HG02763 (cell line): ENCODE results near the gene ZNF19.

Experiments used
- ATAC-seq: cut with Tn5 transposase; IDR thresholded peaks from one replicate; pipeline ENCODE4 v1.9.1; 2021; ENCODE audit warnings: mild to moderate bottlenecking, moderate library complexity; ENCODE audit not compliant: unreplicated experiment

ZNF19 gene

DNA sequence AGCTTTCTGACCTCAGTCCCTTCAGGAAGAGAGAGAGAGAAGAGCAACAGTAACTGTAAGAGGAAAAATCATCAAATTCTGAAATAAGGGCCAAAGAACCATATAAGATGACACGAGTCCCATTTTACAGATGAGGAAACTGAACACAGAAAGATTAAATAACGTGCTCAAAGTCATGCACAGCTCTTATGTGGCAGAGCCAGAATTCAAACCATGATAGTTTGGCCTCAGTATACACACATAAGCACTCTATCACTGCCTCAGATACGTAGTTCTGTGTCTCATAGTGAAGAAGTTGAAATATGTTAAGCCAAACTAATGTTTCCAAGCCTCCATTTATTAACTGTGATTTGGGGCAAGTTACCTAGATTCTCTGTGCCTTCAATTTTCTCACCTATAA, 1.9 kb upstream of the ZNF19 start:
- ATAC-seq: no peak

DNA sequence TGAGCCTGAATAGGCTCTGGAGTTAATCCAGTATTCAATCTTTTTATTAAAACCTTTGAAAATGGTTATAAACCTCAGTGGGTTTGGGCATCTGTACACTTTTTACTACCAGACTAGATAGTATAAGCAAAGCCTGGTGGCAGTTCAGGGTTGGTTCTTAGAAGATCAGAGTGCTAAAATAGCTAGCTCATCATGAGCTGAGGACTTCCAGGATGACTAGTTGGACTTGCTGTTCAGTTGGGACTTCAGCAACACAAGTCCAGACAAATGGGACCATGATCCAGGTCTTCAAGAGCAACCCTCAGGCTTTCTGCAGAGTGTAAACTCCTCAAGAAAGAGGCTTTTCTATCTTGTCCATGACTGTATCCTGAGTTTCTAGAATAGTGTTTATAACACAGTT, 1.2 kb upstream of the ZNF19 start:
- ATAC-seq: no peak

DNA sequence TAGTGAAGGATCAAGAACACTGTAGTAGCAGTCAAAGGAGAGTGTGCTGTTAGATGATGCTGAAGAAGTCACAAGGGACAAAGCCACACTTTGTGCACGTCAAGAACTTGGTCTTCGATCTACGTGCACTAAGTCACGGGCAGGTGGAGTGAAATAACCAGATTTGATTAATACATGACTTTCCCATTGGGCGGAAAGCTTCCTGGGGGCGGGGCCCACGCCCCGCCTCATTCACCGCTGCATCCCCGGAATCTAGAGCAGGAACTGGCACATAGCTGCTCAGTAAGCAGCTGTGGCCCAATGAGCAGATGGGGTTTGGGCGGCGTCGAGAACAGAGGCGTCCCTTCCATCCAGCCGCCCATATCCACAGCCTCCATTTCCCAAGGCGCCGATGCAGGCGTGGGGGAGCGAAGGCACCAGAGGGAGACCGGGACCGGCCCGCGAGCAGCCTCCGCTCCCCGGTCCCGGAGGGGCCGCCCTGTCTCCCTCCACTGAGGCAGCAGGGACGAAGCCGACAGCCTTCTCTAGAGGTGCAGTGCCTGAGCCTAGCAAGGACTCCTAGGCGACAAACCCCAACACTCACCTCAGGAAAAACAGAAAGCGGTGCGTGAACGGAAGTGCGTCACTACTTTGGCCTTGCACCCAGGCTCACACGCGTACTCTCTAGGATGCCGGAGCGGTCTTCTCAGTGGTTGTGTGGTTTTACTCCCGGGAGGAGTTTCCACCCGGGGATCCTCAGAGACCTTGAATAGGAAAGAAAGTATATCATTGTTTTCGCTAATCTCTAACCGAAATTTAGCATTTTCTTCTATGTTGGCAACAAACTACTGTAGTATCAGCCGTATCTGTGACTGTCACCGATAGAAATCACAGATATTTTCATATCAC, 4.9 kb downstream of the ZNF19 start:
- ATAC-seq: peak; percentile 87

DNA sequence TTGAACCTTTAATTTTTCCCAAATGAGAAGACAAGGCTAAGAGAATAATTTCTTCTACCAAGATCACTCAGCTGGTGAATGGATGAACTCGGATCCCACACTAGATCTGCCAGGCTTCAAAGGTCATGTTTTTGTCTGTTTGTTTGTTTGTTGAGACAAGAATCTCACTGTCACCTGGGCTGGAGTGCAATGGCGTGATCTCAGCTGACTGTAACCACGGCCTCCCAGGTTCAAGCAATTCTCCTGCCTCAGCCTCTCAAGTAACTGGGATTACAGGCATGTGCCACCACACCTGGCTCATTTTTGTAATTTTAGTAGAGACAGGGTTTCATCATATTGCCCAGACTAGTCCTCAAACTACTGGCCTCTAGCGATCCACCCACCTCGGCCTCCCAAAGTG, 6.6 kb downstream of the ZNF19 start:
- ATAC-seq: no peak

DNA sequence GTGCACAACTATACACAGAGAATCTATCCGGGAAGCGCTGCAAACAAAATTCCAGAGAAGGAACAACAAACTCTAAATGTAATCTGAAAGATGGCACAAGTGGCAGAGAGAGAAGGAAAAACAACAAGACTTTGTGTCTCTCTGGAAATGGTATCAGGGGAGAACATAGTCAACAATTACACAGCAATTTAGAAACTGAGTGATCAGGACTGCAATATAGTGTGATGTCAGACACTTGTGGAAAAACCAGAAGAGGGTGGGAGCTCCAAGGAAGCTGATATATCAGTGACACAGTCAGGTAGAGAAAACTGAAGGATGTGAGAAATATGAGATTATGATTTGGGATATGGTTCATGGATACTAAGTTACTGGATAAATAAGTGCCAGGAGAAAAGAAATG, 8.2 kb downstream of the ZNF19 start:
- ATAC-seq: no peak

DNA sequence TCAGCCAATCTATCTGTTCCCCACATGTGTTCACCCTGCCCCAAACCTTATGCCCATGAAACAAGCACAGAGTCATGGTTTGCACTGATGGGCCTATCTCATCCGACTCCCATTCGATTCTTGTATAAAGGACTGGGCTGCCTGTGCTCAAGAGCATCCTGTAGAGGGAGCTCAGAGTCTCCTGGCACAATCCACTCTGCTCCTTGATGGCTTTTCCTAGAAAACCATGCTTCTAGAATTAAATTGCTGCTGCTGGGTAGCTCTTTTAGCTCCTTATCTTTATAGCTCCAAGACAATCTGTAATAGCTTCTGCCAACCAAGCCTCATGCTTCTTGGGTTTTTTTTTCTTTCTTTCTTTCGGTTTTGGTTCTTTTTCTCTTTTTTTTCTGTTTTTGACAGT, 9.7 kb downstream of the ZNF19 start:
- ATAC-seq: no peak

DNA sequence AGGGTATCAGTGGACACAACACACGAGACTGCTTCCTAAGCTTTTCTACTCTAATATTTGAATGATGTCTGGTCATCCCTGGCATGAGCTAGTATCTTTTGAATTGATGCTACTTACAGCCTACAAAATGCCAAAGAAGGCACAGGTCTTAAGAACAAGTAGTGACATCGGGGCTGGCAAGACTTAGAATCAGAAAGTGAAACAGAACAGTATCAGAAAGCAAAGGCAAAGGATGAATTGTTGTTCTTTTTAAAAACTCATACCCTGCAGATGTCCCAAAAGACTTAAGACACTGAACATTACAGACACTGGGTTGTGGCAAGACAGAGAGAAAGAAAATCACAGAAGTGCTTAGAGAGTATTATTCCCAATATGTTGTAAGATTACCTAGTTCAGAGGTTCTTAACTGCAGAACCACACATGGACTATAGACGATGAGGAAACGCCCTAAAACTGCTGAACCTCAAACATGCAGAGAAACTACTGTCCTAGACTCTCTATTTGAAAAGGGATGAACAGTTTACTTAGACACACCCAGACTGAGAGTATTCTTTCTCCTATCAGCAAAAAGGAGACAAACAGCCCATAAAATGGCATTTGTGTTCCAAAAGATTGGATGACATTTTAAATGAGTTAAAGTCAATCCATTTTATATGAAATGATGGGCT, 12.5 kb downstream of the ZNF19 start:
- no peak for ATAC-seq

DNA sequence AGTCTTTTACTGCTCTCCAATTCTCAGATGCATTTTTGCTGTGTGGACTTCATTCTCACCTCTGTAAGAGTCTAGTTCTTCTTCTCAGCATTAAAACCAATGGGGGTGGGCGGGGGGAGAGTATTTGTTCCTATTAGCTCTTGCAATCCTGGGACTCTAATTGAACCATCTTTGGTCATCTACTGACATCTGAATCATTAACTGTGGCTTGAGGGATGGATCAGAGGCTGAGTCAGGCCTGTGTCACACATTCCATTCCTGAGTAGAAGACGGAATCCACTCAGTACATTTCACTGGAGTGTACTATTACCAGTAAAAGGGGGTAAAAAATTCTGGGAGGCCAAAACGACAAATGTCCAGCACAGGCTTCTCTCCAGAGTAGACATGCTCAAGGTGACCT, 14.3 kb downstream of the ZNF19 start:
- ATAC-seq: no peak

DNA sequence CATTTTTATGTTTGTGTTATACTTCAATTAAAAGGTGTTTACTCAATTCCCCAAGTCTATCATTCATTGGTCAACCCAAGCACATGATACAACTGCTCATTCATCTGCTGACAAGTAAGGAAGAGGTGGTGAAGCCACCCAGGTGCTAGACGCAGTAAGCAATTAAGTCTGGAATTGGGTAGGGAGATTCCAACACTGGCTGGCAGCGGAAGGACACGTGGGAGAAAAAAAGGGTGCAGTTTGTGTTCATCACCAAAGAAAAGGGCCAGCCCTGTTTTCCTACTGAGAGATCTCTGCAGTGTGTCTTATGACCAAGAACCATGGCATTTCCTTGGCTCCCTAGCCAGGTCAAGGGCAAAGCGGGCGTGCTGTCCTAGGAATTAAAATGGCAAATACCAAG, 15.2 kb downstream of the ZNF19 start:
- no peak for ATAC-seq

DNA sequence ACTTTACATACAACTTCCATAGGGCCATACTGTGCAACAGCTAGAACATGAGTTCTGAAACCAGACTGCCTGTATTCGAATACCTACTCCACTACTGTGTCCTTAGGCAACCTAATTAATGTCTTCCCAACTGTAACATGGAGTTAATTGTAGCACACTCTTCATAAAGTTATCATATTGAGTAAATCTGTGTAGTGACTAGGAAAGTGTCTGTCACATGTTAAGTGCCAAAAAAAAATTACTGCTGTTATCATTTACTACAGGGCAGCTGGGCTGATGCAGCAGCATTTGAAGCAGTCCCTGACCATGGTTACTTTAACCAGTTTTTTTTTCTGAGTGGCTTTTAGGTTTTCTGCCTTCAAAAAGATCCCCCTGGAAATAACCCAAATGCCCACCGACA, 16.2 kb downstream of the ZNF19 start:
- ATAC-seq: no peak

DNA sequence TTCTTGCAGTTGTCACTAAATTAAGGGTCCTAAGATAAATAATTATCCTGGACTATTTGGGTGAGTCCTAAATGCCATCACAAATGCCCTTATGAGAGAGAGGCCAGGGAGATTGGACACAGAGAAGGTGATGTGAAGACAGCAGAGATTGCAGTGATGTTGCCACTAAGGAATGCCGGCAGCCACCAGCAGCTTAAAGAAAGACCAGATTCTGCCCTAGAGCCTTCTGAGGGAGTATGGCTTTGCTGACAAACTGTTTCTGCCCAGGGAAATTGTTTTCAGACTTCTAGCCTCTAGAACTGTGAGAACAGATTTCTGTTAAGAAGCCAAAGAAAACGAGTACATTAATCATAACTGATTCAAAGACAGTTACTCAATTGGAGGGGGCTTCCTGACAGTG, 17.1 kb downstream of the ZNF19 start:
- no peak for ATAC-seq

DNA sequence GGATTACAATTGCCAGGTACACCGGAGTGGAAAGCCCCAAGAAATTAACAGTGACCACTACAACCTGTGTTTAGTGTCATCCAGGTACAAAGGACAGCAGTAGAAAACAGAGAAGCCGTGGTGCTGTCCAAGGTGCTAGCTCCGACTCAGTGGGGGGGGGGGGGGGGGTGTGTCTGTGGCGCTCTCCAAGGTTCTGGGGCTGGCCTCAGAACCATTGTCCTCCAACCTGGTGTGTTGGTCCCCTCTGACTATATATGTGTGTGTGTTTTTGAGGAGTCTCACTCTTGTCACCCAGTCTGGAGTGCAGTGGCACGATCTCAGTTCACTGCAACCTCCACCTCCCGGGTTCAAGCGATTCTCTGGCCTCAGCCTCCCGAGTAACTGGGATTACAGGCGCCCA, 21.3 kb downstream of the ZNF19 start:
- ATAC-seq: no peak

DNA sequence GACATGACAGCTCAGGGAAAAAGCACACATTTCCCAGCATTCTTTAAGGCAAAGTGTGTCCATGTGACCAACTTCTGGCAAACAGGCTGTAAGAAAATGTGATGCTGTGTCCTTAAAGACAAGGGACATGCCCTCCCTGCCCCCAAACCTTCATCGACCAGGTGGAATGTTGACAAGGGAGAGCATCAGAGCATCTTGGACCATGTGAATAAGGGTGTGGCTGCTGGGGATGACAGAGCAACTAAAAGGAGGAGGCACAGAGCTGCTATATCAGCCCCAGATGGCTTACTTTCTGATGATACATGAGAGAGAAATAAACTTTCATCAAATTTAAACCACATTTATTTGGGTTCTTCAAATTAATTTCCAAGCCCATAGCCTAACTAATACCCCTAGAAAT, 24.9 kb downstream of the ZNF19 start:
- no peak for ATAC-seq

DNA sequence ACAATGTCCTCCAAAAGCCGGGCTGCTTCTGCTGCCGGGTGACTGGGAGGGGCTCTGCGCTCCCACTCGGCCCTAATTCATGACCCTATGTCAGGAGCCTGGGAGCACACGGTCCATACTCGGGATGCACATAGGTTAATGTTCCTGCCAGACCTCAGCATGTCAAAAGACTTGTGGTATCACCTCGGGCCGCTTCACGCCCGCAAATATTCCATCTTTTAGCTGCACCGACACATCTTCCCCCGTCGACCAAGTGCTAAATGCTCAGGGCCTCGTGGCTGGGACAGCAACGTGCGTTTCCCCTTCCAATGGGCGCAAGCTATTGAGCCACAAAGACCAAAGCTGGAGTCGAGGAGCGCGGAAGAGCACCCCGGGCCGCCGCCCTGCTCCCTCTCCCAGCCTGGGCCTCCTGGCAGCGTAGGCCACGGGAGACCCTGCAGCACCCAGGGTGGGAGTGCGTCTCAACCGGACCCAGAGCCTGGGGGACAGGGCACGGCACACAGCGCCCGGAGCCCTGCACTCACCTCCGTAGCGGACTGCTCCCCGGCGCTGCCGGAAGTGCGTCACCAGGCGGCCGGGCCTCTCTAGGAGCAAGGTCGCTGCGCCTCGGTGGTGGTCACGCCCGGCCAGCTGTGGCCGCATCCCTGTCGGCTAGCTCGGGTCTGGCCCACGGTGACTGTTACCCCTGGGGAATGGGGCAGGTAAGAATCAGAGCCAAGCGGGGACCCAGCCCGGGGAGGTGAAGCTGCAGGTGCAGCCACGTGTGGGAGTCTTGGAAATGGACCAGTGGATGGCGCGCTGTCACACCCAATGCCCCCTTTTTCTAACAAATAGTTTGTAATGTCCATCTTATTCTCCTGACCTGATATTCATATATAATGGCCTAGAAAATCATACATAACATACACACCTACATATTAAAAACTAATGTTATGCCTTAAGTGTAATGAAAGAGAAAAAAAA, 27.2 kb downstream of the ZNF19 start, which contains the start of gene ZNF23:
Gene ZNF23 (minus strand): TSS at position 562 of the 963 bp plus-strand sequence. CDS start 5,451 bp downstream, outside the sequence.
- ATAC-seq: peak; percentile 98

DNA sequence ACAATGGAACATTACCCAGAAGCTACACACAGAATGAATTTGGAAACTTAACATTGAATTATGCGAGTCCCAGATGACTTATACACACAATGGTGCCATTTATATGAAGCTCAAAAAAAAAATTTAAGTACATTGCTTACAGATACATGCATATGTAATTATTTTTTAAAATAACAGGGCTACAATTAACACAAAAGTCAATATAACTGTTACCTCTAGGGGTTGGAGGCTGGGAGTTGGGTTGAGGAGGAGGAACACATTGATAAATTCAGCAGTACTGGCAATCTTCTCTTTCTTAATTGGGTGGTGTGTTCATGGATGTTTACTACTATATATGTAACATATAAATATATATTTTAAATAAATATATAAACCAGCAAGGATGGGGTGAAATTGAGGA, 28.2 kb downstream of the ZNF19 start:
- ATAC-seq: no peak

DNA sequence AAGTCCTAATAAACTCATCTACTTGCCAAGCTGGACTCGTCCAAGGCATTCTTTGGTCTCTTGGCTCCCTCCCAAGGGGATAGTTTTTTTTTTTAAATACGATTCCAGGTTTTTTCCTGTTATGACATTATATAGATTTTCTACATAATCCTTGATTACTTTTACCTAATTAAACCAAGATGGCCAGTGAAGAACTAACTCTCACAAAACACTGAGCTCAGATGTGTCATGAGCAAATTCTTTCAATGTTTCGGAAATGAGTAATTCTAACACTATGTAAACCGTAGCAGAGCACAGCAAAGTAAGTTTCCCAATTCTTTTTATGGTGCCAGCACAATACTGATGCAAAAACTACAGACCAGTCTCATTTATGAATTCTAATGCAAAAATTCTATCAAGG, 28.9 kb downstream of the ZNF19 start:
- no peak for ATAC-seq

DNA sequence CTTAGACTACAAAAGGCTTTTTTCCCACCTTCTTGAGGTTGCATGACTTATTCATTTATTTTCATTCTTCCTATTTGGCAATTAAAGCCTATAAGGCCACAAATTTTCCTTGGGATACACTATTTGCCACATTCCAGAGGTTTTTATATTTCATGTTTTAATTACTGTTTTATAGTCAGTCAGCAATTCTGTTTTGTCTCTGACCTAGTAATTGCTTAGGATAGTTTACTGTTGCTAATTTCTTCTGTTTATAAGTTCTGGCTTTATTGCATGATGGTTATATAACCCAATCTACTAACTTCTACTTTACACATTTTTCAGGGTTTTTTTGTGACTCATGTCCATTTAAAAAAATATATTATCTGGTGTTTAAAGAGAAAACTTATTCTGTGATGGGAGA, 29.6 kb downstream of the ZNF19 start:
- no peak for ATAC-seq

DNA sequence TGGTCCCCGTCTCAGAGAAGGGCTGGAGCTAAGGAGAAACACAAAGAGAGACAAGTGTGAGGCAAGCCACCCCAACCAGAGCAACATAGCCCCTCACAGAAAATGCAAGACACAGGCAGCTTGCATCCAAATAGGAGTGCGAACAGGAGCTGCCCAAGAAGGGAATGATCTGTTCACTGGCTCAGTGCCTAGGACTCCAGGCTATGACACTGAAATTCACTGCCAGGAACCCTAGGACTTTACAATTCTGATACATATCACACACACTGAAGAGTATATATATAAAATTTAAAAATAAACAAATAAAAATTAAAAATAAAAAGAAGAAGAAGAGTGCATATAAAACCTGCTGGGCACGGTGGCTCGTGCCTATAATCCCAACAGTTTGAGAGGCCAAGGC, 32.3 kb downstream of the ZNF19 start:
- ATAC-seq: no peak

DNA sequence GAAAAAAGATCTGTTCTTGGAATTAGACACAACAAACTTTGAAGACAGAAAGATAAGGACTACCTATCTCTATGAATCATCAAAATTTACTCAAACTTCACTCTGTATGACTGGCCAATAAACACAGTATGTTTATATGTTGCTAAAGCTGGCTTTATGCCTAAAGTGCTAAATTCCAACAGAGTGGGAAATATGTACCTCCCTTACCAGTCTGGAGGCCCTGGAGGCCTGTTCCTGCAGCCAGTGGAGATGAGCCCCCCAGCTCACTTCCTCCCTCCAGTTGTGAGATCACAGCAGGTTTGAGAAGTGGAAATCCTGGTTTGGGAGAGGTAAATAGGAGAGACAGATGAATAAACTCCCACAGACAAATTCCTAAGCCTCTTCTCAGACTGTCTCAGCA, 36.1 kb downstream of the ZNF19 start:
- no peak for ATAC-seq

DNA sequence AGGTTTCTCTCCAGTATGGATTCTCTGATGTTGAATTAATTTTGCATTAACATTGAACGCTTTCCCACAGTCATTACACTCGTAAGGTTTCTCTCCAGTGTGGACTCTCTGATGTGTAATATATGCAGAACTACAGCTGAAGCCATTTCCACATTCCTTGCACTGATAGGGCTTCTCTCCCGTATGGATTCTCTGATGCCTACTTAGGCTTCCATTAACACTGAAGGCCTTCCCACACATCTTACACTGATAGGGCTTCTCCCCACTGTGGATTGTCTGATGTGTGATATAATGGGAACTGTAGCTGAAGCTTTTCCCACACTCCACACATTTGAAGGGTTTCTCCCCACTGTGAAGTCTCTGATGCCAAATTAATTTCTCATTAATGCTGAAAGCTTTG, 40.1 kb downstream of the ZNF19 start:
- ATAC-seq: no peak

DNA sequence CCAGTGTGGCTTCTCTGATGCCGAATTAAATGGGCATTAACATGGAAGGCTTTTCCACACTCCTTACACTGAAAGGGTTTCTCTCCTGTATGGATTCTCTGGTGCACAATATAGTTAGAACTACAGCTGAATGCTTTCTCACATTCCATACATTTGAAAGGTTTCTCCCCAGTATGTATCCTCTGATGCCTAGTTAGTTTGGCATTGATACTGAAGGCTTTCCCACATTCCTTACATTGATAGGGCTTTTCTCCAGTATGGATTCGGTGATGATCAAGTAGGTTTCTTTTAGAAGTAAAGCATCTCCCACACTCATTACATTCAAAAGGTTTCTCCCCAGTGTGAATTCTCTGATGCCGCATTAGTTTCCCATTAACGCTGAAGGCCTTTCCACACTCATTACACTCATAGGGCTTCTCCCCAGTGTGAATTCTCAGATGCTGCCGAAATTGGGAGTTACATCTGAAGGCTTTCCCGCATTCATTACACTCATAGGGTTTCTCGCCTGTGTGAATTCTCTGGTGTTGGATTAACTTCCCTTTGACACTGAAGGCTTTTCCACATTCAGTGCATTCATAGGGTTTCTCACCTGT, 40.8 kb downstream of the ZNF19 start:
- ATAC-seq: no peak
